CD14-positive monocyte (primary cell): Measurements from ENCODE around the gene STAMBPL1. TPM values are rescaled to one million over a fixed set of nuclear protein-coding genes. Genes with fewer than 3 reads are reported as not detected.

Experiments
- DNase-seq, 3 donors: peaks; one replicate each; pipeline ENCODE4 v3.0.0-alpha.2; 2011 to 2022
- H2AFZ ChIP-seq: 2 replicates; pipeline ENCODE4 v1.6.0; 2012; ENCODE audit warnings: mild to moderate bottlenecking, low read depth, low read length, inconsistent platforms; ENCODE audit not compliant: insufficient read depth, poor library complexity, severe bottlenecking
- H3K27ac ChIP-seq, 2 donors: 1 replicate in 1 of 2; 2 replicates in 1 of 2; pipeline ENCODE4 v1.5.1; 2012 to 2013; ENCODE audit warnings: low read length in 2 of 2, control low read depth in 1 of 2, inconsistent platforms in 1 of 2, low read depth in 1 of 2, mild to moderate bottlenecking in 1 of 2
- H3K27me3 ChIP-seq, 2 donors: one replicate each; pipeline versions ENCODE4 v1.6.0 to v1.6.1; 2011 to 2013; ENCODE audit warnings: low read length in 2 of 2; ENCODE audit not compliant: control insufficient read depth in 2 of 2, insufficient read depth in 2 of 2
- H3K36me3 ChIP-seq, 2 donors: replicated peaks in 1 of 2; 1 replicate in 1 of 2; 2 replicates in 1 of 2; pipeline versions ENCODE4 v1.5.1 to v1.6.1; 2012 to 2013; ENCODE audit warnings: low read length in 2 of 2, control low read depth in 1 of 2, inconsistent platforms in 1 of 2, mild to moderate bottlenecking in 1 of 2; ENCODE audit not compliant: insufficient read depth in 2 of 2, control insufficient read depth in 1 of 2
- H3K4me1 ChIP-seq, 2 donors: 1 replicate in 1 of 2; 2 replicates in 1 of 2; pipeline versions ENCODE4 v1.5.1 to v1.6.1; 2012 to 2013; ENCODE audit warnings: low read length in 2 of 2, control low read depth in 1 of 2, inconsistent platforms in 1 of 2, mild to moderate bottlenecking in 1 of 2, moderate library complexity in 1 of 2; ENCODE audit not compliant: insufficient read depth in 2 of 2, control insufficient read depth in 1 of 2
- H3K4me2 ChIP-seq: replicated peaks from 2 replicates; pipeline ENCODE3; 2012; ENCODE audit warnings: low read length, moderate library complexity, mild to moderate bottlenecking; ENCODE audit not compliant: poor library complexity, severe bottlenecking; ENCODE audit errors: extremely low read depth
- H3K4me3 ChIP-seq, 3 experiments: fragments of 200-600 bp in 1 of 3; sonication (generic) in 1 of 3; replicated peaks in 1 of 3; 1 replicate in 2 of 3; 2 replicates in 1 of 3; pipeline ENCODE4 v1.5.1; 2011 to 2013; ENCODE audit warnings: low read length in 3 of 3, mild to moderate bottlenecking in 3 of 3, control low read depth in 2 of 3, low read depth in 2 of 3, inconsistent platforms in 1 of 3, moderate library complexity in 1 of 3
- H3K79me2 ChIP-seq: 2 replicates; pipeline ENCODE4 v1.6.0; 2012; ENCODE audit warnings: mild to moderate bottlenecking, control low read depth, inconsistent platforms, low read length, moderate library complexity; ENCODE audit not compliant: insufficient read depth
- H3K9ac ChIP-seq: 2 replicates; pipeline ENCODE4 v1.6.0; 2017; ENCODE audit warnings: low read length, mild to moderate bottlenecking; ENCODE audit not compliant: insufficient read depth, poor library complexity, severe bottlenecking
- H3K9me3 ChIP-seq, 2 donors: replicated peaks in 1 of 2; 1 replicate in 1 of 2; 2 replicates in 1 of 2; pipeline versions ENCODE4 v1.5.1 to v1.6.1; 2012 to 2013; ENCODE audit warnings: low read length in 2 of 2, control low read depth in 1 of 2; ENCODE audit not compliant: control insufficient read depth in 1 of 2, insufficient read depth in 1 of 2
- H4K20me1 ChIP-seq: 2 replicates; pipeline ENCODE4 v1.6.0; 2012; ENCODE audit warnings: mild to moderate bottlenecking, low read length, control low read depth, moderate library complexity; ENCODE audit not compliant: insufficient read depth
- H3K27ac Mint-ChIP-seq, 7 donors: one replicate each; pipeline ENCODE4 v1.8.0; 2020; ENCODE audit warnings: mild to moderate bottlenecking in 7 of 7, mixed read lengths in 7 of 7, moderate library complexity in 6 of 7, inconsistent platforms in 2 of 7
- H3K27me3 Mint-ChIP-seq, 3 donors: one replicate each; pipeline ENCODE4 v1.8.0; 2021 to 2022; ENCODE audit warnings: low read depth in 3 of 3, mild to moderate bottlenecking in 3 of 3, mixed read lengths in 3 of 3, moderate library complexity in 3 of 3, inconsistent platforms in 1 of 3
- H3K36me3 Mint-ChIP-seq, 2 donors: one replicate each; pipeline ENCODE4 v1.8.0; 2020; ENCODE audit warnings: mixed read lengths in 2 of 2, inconsistent platforms in 1 of 2, mild to moderate bottlenecking in 1 of 2
- H3K4me1 Mint-ChIP-seq: one replicate; pipeline ENCODE4 v1.8.0; 2020; ENCODE audit warnings: mild to moderate bottlenecking, mixed read lengths
- H3K4me3 Mint-ChIP-seq, 2 donors: one replicate each; pipeline ENCODE4 v1.8.0; 2020; ENCODE audit warnings: mild to moderate bottlenecking in 2 of 2, mixed read lengths in 2 of 2, moderate library complexity in 1 of 2
- H3K9me3 Mint-ChIP-seq, 7 donors: one replicate each; pipeline ENCODE4 v1.8.0; 2020 to 2022; ENCODE audit warnings: mixed read lengths in 7 of 7, mild to moderate bottlenecking in 6 of 7, moderate library complexity in 6 of 7, inconsistent platforms in 2 of 7
- CTCF ChIP-seq: fragments of 200-600 bp; IDR thresholded peaks from one replicate; pipeline ENCODE4 v1.8.0; 2022; ENCODE audit warnings: antibody characterized with exemption, mild to moderate bottlenecking
- whole genome bisulfite sequencing: methylation state at CpG from one replicate; pipeline ENCODE4 v1.1.5; 2013; ENCODE audit warnings: missing lambda C conversion rate; ENCODE audit not compliant: insufficient coverage; 5-methylcytosine and 5-hydroxymethylcytosine counted together
- intact Hi-C, 2 donors: fragments of 100-400 bp; cut with micrococcal nuclease; formaldehyde crosslinking; loops; one replicate each; pipeline versions ENCODE4 v1.15.0 to v1.15.1; 2023
- polyA plus RNA-seq, 3 donors: library from polyadenylated mRNA; depleted of rRNA in 1 of 3; unstranded in 2 of 3; stranded (reverse) in 1 of 3; fragments of 300-500 nt in 2 of 3; fragments of >200 nt in 1 of 3; fragmentation: Illumina TruSeq in 2 of 3; gene quantifications; 1 replicate in 2 of 3; 2 replicates in 1 of 3; pipeline ENCODE4 v1.2.3, GENCODE V29; 2012 to 2021

Gene STAMBPL1
- polyA plus RNA-seq, 3 donors: 0.07 to 1.5 (median 0.10) TPM

GRCh38 chr10:88849234-88849633 lies 30.8 kb upstream of the STAMBPL1 start:
- Histone ChIP-seq H3K4me3 (peak overlapping the region in 1 of 3 experiments; percentile 67), H3K4me2 (peak overlapping the region; percentile 74), H3K27me3 (no peaks in the 10 kb centered on the region), H3K79me2 (peaks cover 49% of the 10 kb centered on the region), H3K9me3 (no peaks in the 10 kb centered on the region), H2AFZ (no peak overlapping the region), H3K36me3 (no peaks in the 10 kb centered on the region), H3K4me1 (peaks cover 64 to 69% of the 10 kb centered on the region in 2 donors), H3K9ac (no peak overlapping the region), H4K20me1 (no peaks in the 10 kb centered on the region), H3K27ac (peak overlapping the region in 1 of 2 donors; percentile 57)
- H3K4me1 Mint-ChIP-seq: peaks cover 81% of the 10 kb centered on the region
- H3K27me3 Mint-ChIP-seq: no peaks in the 10 kb centered on the region
- no peaks in the 10 kb centered on the region for H3K9me3 Mint-ChIP-seq
- peak overlapping the region in 6 of 7 donors; percentile 39 to 91 (median 83) for H3K27ac Mint-ChIP-seq
- WGBS: no CpG with 5 or more reads among the region's 1 CpG
- no peak for TF ChIP-seq CTCF
- peak overlapping the region; percentile 9 to 60 for H3K4me3 Mint-ChIP-seq
- DNase-seq: peak in 2 of 3 donors; percentile 35 to 56
- peaks cover 5 to 12% of the 10 kb centered on the region in 2 donors for H3K36me3 Mint-ChIP-seq
- intact Hi-C loops: no loop called here

- Mint-ChIP-seq H3K27ac (peak overlapping the region in 5 of 7 donors; percentile 32 to 95 (median 90)), H3K27me3 (no peaks in the 10 kb centered on the region), H3K9me3 (no peaks in the 10 kb centered on the region), H3K4me3 (peak overlapping the region; percentile 56 to 78), H3K36me3 (peaks cover 3 to 5% of the 10 kb centered on the region in 2 donors), H3K4me1 (peaks cover 86% of the 10 kb centered on the region)
- Histone ChIP-seq H3K9ac (no peak overlapping the region), H2AFZ (no peak overlapping the region), H3K79me2 (peaks cover 41% of the 10 kb centered on the region), H3K27ac (peak overlapping the region in 1 of 2 donors; percentile 79), H3K9me3 (no peaks in the 10 kb centered on the region), H3K4me1 (peaks cover 77% of the 10 kb centered on the region in 2 donors), H3K4me3 (peak overlapping the region in 2 of 3 experiments; percentile 33 to 67), H3K36me3 (no peaks in the 10 kb centered on the region), H4K20me1 (no peaks in the 10 kb centered on the region), H3K27me3 (no peaks in the 10 kb centered on the region), H3K4me2 (peak overlapping the region; percentile 74)
- TF ChIP-seq CTCF: no peak
- DNase-seq: no peak
- intact Hi-C loops: loop anchor here in 1 of 2 donors (5.0 to 10.0 kb wide), 2 partner anchors 142 to 364 kb away; partner anchors contain the start of gene FAS
- no CpG with 5 or more reads among the region's 1 CpG for WGBS
These were observed 29.3 kb upstream of the STAMBPL1 start for GRCh38 chr10:88850712-88851111.
